Body of pancreas (tissue), 4 donors: ENCODE results near the gene FLAD1.
A peak's percentile ranks its signal among the peaks of the same experiment; 100 is the strongest.

Source experiments
- CTCF ChIP-seq, 7 experiments: fragments of 450-650 bp in 4 of 7; fragments of 200-600 bp in 3 of 7; sonication (generic) in 3 of 7; IDR thresholded peaks; one replicate each; pipeline ENCODE4 v1.5.1; 2016 to 2019; ENCODE audit warnings: antibody characterized with exemption in 7 of 7
- POLR2A ChIP-seq, 3 donors: fragments of 450-650 bp; IDR thresholded peaks; one replicate each; pipeline ENCODE4 v1.6.1; 2016; ENCODE audit warnings: antibody characterized with exemption in 3 of 3, mild to moderate bottlenecking in 2 of 3

GRCh38 chr1:154992721-154993571 lies 9.8 kb downstream of the FLAD1 start:
- TF ChIP-seq CTCF (IDR thresholded peaks at IDR 0.05), result peak in 1 of 7 experiments; percentile 20
- no peak for TF ChIP-seq POLR2A (IDR thresholded peaks at IDR 0.05)
